GM12878 (cell line): ENCODE data around the gene ADAM19. TPM values are rescaled to one million over a fixed set of nuclear protein-coding genes. Genes with fewer than 3 reads are reported as not detected.

Experiments
- ATAC-seq: fragments of 200-7000 bp; cut with Tn5 transposase; 3 replicates; pipeline ENCODE4 v1.9.1; 2020; ENCODE audit warnings: mild to moderate bottlenecking, moderate library complexity
- BruUV-seq: library from RNA; stranded (reverse); fragments of 400-500 nt; replicated peaks from 2 replicates; lab custom pipeline; 2021; lab: Mats Ljungman, UMichigan
- CTCF ChIA-PET: fragments of 300-600 bp; sonication (Branson Sonifier 250); formaldehyde crosslinking; extraction: SDS; loops from one replicate; lab custom pipeline; 2021; ENCODE audit warnings: inconsistent platforms; lab: Yijun Ruan, JAX
- POLR2A ChIA-PET: fragments of 350-600 bp; formaldehyde crosslinking; extraction: SDS; loops from one replicate; lab custom pipeline; 2021; ENCODE audit warnings: inconsistent platforms; lab: Charles Lee
- RAD21 ChIA-PET: fragments of 300-600 bp; sonication (Branson Sonifier 250); formaldehyde crosslinking; loops from one replicate; lab custom pipeline; 2023; ENCODE audit warnings: antibody characterized with exemption; ENCODE audit not compliant: unreplicated experiment; lab: Charles Lee
- SMC1A ChIA-PET: fragments of 300-600 bp; sonication (Branson Sonifier 250); formaldehyde crosslinking; loops from one replicate; lab custom pipeline; 2023; ENCODE audit not compliant: unreplicated experiment, uncharacterized antibody; lab: Charles Lee
- DNase-seq: peaks from one replicate; pipeline ENCODE4 v3.0.0-alpha.2; 2011; ENCODE audit warnings: low read depth, low spot score
- FAIRE-seq: peaks from 3 replicates; lab custom pipeline; 2011; peaks lifted over from hg19 to GRCh38; lab: Jason Lieb, UNC
- H2AFZ ChIP-seq: 2 replicates; pipeline ENCODE4 v1.6.0; 2011; ENCODE audit warnings: low read depth, low read length, control low read depth; ENCODE audit not compliant: control insufficient read depth
- H3K27ac ChIP-seq: 2 replicates; pipeline ENCODE4 v1.5.1; 2011; ENCODE audit warnings: control low read depth; ENCODE audit not compliant: control insufficient read depth, insufficient read depth
- H3K27me3 ChIP-seq, 2 experiments: replicated peaks in 1 of 2; 2 replicates each; pipeline versions ENCODE4 v1.6.0 to v1.6.1; 2011; ENCODE audit warnings: low read length in 1 of 2; ENCODE audit not compliant: control insufficient read depth in 2 of 2, insufficient read depth in 2 of 2
- H3K36me3 ChIP-seq, 2 experiments: 2 replicates each; pipeline ENCODE4 v1.5.1; 2011; ENCODE audit warnings: low read length in 1 of 2; ENCODE audit not compliant: control insufficient read depth in 2 of 2, insufficient read depth in 2 of 2
- H3K4me1 ChIP-seq: 2 replicates; pipeline ENCODE4 v1.6.1; 2011; ENCODE audit warnings: mild to moderate bottlenecking, low read length, moderate library complexity, mixed read lengths; ENCODE audit not compliant: control insufficient read depth, insufficient read depth
- H3K4me2 ChIP-seq: 2 replicates; pipeline ENCODE4 v1.6.0; 2011; ENCODE audit warnings: control low read depth; ENCODE audit not compliant: control insufficient read depth, insufficient read depth
- H3K4me3 ChIP-seq: fragments of 200-600 bp; sonication (generic); 2 replicates; pipeline ENCODE4 v1.5.1; 2016
- H3K79me2 ChIP-seq: 2 replicates; pipeline ENCODE4 v1.6.0; 2011; ENCODE audit warnings: low read length; ENCODE audit not compliant: control insufficient read depth, insufficient read depth
- H3K9ac ChIP-seq: 2 replicates; pipeline ENCODE4 v1.8.0; 2011; ENCODE audit warnings: low read length, control low read depth, mixed read lengths; ENCODE audit not compliant: control insufficient read depth, insufficient read depth
- H3K9me3 ChIP-seq: replicated peaks from 3 replicates; pipeline ENCODE4 v1.5.1; 2011; ENCODE audit warnings: mild to moderate bottlenecking, low read length; ENCODE audit not compliant: control insufficient read depth, insufficient read depth
- H4K20me1 ChIP-seq: 2 replicates; pipeline ENCODE4 v1.6.0; 2011; ENCODE audit not compliant: control insufficient read depth, insufficient read depth
- EED ChIP-seq: sonication (generic); IDR thresholded peaks from 2 replicates; pipeline ENCODE4 v1.6.1; 2016; ENCODE audit warnings: antibody characterized with exemption, low read depth
- HDAC6 ChIP-seq: fragments of 200-600 bp; sonication (generic); IDR thresholded peaks from one replicate; pipeline ENCODE4 v1.8.0; 2017; ENCODE audit warnings: antibody characterized with exemption; ENCODE audit not compliant: unreplicated experiment
- KLF5 ChIP-seq: fragments of 450-650 bp; IDR thresholded peaks from 2 replicates; pipeline ENCODE4 v1.6.1; 2014; ENCODE audit warnings: mild to moderate bottlenecking; ENCODE audit not compliant: partially characterized antibody
- MYB ChIP-seq: fragments of 150-350 bp; IDR thresholded peaks from 2 replicates; pipeline ENCODE4 v1.6.1; 2014; ENCODE audit warnings: mild to moderate bottlenecking, low read depth, low read length, borderline replicate concordance
- POLR2AphosphoS5 ChIP-seq: IDR thresholded peaks from 2 replicates; pipeline ENCODE4 v1.6.1; 2011; ENCODE audit warnings: mild to moderate bottlenecking, low read length, inconsistent platforms
- RBBP5 ChIP-seq: fragments of 200-600 bp; sonication (generic); conservative IDR thresholded peaks from 2 replicates; pipeline ENCODE4 v1.6.1; 2016
- SREBF1 ChIP-seq: IDR thresholded peaks from 2 replicates; pipeline ENCODE4 v1.6.1; 2012; ENCODE audit warnings: mild to moderate bottlenecking, low read length
- SRF ChIP-seq, 2 experiments: IDR thresholded peaks; 2 replicates each; pipeline ENCODE4 v1.6.1; 2011; ENCODE audit warnings: low read depth in 2 of 2, low read length in 2 of 2, mild to moderate bottlenecking in 1 of 2, moderate library complexity in 1 of 2
- ZBTB11 ChIP-seq: fragments of 450-650 bp; formaldehyde crosslinking; IDR thresholded peaks from 2 replicates; pipeline ENCODE4 v1.5.0; 2022; ENCODE audit warnings: mild to moderate bottlenecking, missing genetic modification characterization
- ZNF24 ChIP-seq: fragments of 450-650 bp; IDR thresholded peaks from 2 replicates; pipeline ENCODE4 v1.6.1; 2017; ENCODE audit warnings: antibody characterized with exemption, mild to moderate bottlenecking
- WGBS: methylation state at CpG from one replicate; pipeline ENCODE4 v1.1.6; 2016; ENCODE audit warnings: low lambda C conversion rate; ENCODE audit not compliant: insufficient replicate concordance, insufficient coverage; ENCODE audit errors: missing lambda C conversion rate; 5-methylcytosine and 5-hydroxymethylcytosine counted together
- in situ Hi-C: fragments of 300-500 bp; cut with MboI; formaldehyde crosslinking; loops from 9 replicates; pipeline ENCODE4 v1.14.3; 2018; ENCODE audit warnings: mixed read lengths
- intact Hi-C: fragments of 100-400 bp; cut with micrococcal nuclease; formaldehyde crosslinking; loops from one replicate; pipeline ENCODE4 v1.14.2; 2022; ENCODE audit not compliant: unreplicated experiment
- polyA plus RNA-seq, 11 experiments: library from polyadenylated mRNA; depleted of rRNA in 4 of 11; unstranded in 6 of 11; stranded (reverse) in 5 of 11; fragments of >200 nt; fragmentation: Nextera tagmentation in 4 of 11; fragmentation: Illumina TruSeq in 1 of 11; extraction: Ambion mirVana in 4 of 11; extraction: Trizol in 1 of 11; gene quantifications; 1 replicate in 1 of 11; 2 replicates in 10 of 11; pipeline versions ENCODE4 v1.2.1 to v1.2.3, GENCODE V29; 2011 to 2016; ENCODE audit warnings: inconsistent platforms in 2 of 11, missing spikeins in 2 of 11, low read depth in 1 of 11
- total RNA-seq, 4 experiments: library from RNA; depleted of rRNA in 3 of 4; stranded (reverse); fragments of >200 nt in 3 of 4; fragmentation: Illumina TruSeq in 1 of 4; extraction: Trizol in 1 of 4; gene quantifications; 2 replicates each; pipeline versions ENCODE4 v1.2.1 to v1.2.3, GENCODE V29; 2013 to 2021

Gene ADAM19
- total and polyA plus RNA-seq, 10 of the 15 experiments (the other 5 are each of a cell fraction or from before 2014, with no cell fraction given) = 16.0 to 92.8 (median 44.7) TPM

- TF ChIP-seq ZBTB11 = no peak
- no peak for TF ChIP-seq SRF (IDR thresholded peaks at IDR 0.05; ENCODE audit: low read depth in 2 of 2, low read length in 2 of 2)
- no peak for TF ChIP-seq POLR2AphosphoS5
- TF ChIP-seq KLF5 = no peak
These were observed 78.7 kb downstream of the ADAM19 start (continued) for GRCh38 chr5:157496864-157497263.

- H3K27me3 ChIP-seq = no peaks in the 10 kb centered on the region
- H4K20me1 ChIP-seq = no peaks in the 10 kb centered on the region
- no peaks in the 10 kb centered on the region for H3K79me2 ChIP-seq
- no peak overlapping the region for H3K9ac ChIP-seq
- ChIA-PET POLR2A (interaction anchor here (0.6 kb wide), 1 partner anchor 665 kb away, joined by 4 read pairs; no protein-coding TSS in a partner anchor), RAD21 (no interaction called here), SMC1A (interaction anchor here (1.4 kb wide), 1 partner anchor 30 kb away, joined by 3 read pairs; no protein-coding TSS in a partner anchor), CTCF (no interaction called here)
- no peak for DNase-seq
- H3K27ac ChIP-seq = no peak overlapping the region
- H2AFZ ChIP-seq = no peak overlapping the region
- 31% methylated on average over 5 of the region's 5 CpGs for WGBS
- ATAC-seq = peak; percentile 39
- BruUV-seq = no TSS peak
- no peaks in the 10 kb centered on the region for H3K9me3 ChIP-seq
- no peak overlapping the region for H3K4me3 ChIP-seq
- H3K4me1 ChIP-seq = peaks cover 2% of the 10 kb centered on the region
- peaks cover 7 to 26% of the 10 kb centered on the region in 2 experiments; a peak in 3 of 4 replicates for H3K36me3 ChIP-seq
- no peak for FAIRE-seq
- in situ Hi-C loops (no loop called here), intact Hi-C loops (no loop called here)
- no peak overlapping the region for H3K4me2 ChIP-seq
- TF ChIP-seq RBBP5 (no peak), EED (no peak), HDAC6 (no peak), ZNF24 (peak; percentile 90), MYB (no peak), SREBF1 (no peak)
These were observed 81.3 kb downstream of the ADAM19 start for GRCh38 chr5:157494178-157494832.
